GM19372 (cell line): ENCODE measurements around the gene TSPAN9.
A peak's percentile ranks its signal among the peaks of the same experiment; 100 is the strongest.

ENCODE experiments used
- ATAC-seq: cut with Tn5 transposase; IDR thresholded peaks from one replicate; pipeline ENCODE4 v1.9.1; 2021; ENCODE audit warnings: mild to moderate bottlenecking, low read depth, moderate library complexity; ENCODE audit not compliant: unreplicated experiment

TSPAN9 gene

GRCh38 chr12:3120701-3121100 is 43.5 kb downstream of the TSPAN9 start:
- ATAC-seq, result no peak

- ATAC-seq, result no peak
These were observed 45.9 kb downstream of the TSPAN9 start for GRCh38 chr12:3122841-3123678.

- ATAC-seq, result no peak
These were observed 46.5 kb downstream of the TSPAN9 start for GRCh38 chr12:3123729-3124128.

GRCh38 chr12:3124917-3125316 is 47.7 kb downstream of the TSPAN9 start:
- no peak for ATAC-seq

- no peak for ATAC-seq
These were observed 48.5 kb downstream of the TSPAN9 start for GRCh38 chr12:3125674-3126073.

GRCh38 chr12:3127832-3128231 is 50.7 kb downstream of the TSPAN9 start:
- ATAC-seq, result no peak

- ATAC-seq, result no peak
These were observed 51.5 kb downstream of the TSPAN9 start for GRCh38 chr12:3128498-3129293.

- ATAC-seq, result no peak
These were observed 52.3 kb downstream of the TSPAN9 start for GRCh38 chr12:3129301-3130056.

GRCh38 chr12:3130057-3130830 is 53.1 kb downstream of the TSPAN9 start:
- no peak for ATAC-seq

- no peak for ATAC-seq
These were observed 54.0 kb downstream of the TSPAN9 start for GRCh38 chr12:3131129-3131528.

GRCh38 chr12:3132636-3133404 is 55.6 kb downstream of the TSPAN9 start:
- ATAC-seq, result no peak

GRCh38 chr12:3133405-3133783 is 56.2 kb downstream of the TSPAN9 start:
- no peak for ATAC-seq

- no peak for ATAC-seq
These were observed 56.9 kb downstream of the TSPAN9 start for GRCh38 chr12:3134126-3134525.

- no peak for ATAC-seq
These were observed 57.5 kb downstream of the TSPAN9 start for GRCh38 chr12:3134526-3135135.

- peak; percentile 56 for ATAC-seq
These were observed 58.6 kb downstream of the TSPAN9 start for GRCh38 chr12:3135522-3136461.

GRCh38 chr12:3136641-3137267 is 59.6 kb downstream of the TSPAN9 start:
- ATAC-seq, result no peak

GRCh38 chr12:3137268-3137781 is 60.1 kb downstream of the TSPAN9 start:
- no peak for ATAC-seq
